ENCODE results near the gene CYB561. TPM values are rescaled to one million over a fixed set of nuclear protein-coding genes. Genes with fewer than 3 reads are reported as not detected.
"Not testable (repeated sequence)": the region's sequence is repeated elsewhere in the genome, so short reads cannot be mapped to it uniquely, and the experiment has no call there.

CYB561 gene
- total RNA-seq, 1 donor from 2014 or later, result 24.5 TPM

GRCh38 chr17:63474174-63474573 lies 28.1 kb upstream of the CYB561 start:
- TF ChIP-seq CTCF (IDR thresholded peaks at IDR 0.05; ENCODE audit: insufficient read depth, low read length, severe bottlenecking), result no peak
- Histone ChIP-seq H3K27me3 (ENCODE audit: control insufficient read depth, insufficient read depth, low read length) (peaks cover 1% of the 10 kb centered on the region), H3K36me3 (ENCODE audit: control insufficient read depth, insufficient read depth, low read length) (no peaks in the 10 kb centered on the region), H3K4me3 (ENCODE audit: low read depth, low read length) (no peak overlapping the region)
- DNase-seq (ENCODE audit: low read depth) (no peak), FAIRE-seq (no peak)

DNA sequence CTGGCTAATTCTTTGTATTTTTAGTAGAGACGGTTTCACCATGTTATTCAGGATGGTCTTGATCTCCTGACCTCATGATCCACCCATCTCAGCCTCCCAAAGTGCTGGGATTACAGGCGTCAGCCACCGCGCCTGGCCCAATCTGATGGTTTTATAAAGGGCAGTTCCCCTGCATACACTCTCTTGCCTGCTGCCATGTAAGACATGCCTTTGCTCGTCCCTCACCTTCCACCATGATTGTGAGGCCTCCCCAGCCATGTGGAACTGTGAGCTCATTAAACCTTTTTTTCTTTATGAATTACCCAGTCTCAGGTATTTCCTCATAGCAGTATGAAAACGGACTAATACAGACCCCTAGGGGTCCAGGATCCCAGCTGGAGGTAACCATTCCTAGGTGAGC lies 22.0 kb upstream of the CYB561 start:
- H3K27me3 ChIP-seq (ENCODE audit: control insufficient read depth, insufficient read depth, low read length); DNase-seq (ENCODE audit: low read depth); H3K4me3 ChIP-seq (ENCODE audit: low read depth, low read length); H3K36me3 ChIP-seq (ENCODE audit: control insufficient read depth, insufficient read depth, low read length); FAIRE-seq: not testable (repeated sequence)

DNA sequence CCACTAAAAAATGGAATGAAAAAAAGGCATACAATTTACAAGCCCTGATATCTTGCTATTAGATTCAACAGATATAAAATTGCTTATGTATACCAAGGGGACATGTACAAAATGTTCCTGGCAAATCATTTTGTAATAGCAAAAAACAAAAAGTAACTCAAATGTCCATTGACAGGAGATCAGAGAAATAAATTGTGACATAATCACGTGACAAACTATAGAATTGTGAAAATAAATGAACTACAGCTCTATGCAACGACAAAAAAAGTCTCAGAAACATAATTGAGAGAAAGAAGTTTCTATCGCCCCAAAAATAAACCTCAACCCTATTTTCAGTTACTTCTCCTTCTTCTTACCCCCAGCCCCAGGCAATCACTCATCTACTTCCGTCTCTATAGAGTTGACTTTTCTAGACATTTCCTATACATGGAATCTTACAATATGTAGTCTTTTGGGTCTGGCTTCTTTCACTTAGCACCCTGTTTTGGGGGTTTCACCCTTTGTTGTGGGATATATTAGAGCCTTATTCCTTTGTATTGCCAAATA lies 18.7 kb upstream of the CYB561 start:
- H3K36me3 ChIP-seq (ENCODE audit: control insufficient read depth, insufficient read depth, low read length), result no peaks in the 10 kb centered on the region
- H3K4me3 ChIP-seq (ENCODE audit: low read depth, low read length), result no peak overlapping the region
- H3K27me3 ChIP-seq (ENCODE audit: control insufficient read depth, insufficient read depth, low read length), result peaks cover 1% of the 10 kb centered on the region
- FAIRE-seq (no peak), DNase-seq (ENCODE audit: low read depth) (no peak)
- no peak for TF ChIP-seq CTCF (IDR thresholded peaks at IDR 0.05; ENCODE audit: insufficient read depth, low read length, severe bottlenecking)

- FAIRE-seq (no peak), DNase-seq (ENCODE audit: low read depth) (no peak)
- Histone ChIP-seq H3K27me3 (ENCODE audit: control insufficient read depth, insufficient read depth, low read length) (peaks cover 1% of the 10 kb centered on the region), H3K4me3 (ENCODE audit: low read depth, low read length) (no peak overlapping the region), H3K36me3 (ENCODE audit: control insufficient read depth, insufficient read depth, low read length) (no peaks in the 10 kb centered on the region)
- no peak for TF ChIP-seq CTCF (IDR thresholded peaks at IDR 0.05; ENCODE audit: insufficient read depth, low read length, severe bottlenecking)
Measured at GRCh38 chr17:63463771-63464170, 17.7 kb upstream of the CYB561 start.

- no peak for DNase-seq (ENCODE audit: low read depth)
- peaks cover 1% of the 10 kb centered on the region for H3K27me3 ChIP-seq (ENCODE audit: control insufficient read depth, insufficient read depth, low read length)
- no peak for TF ChIP-seq CTCF (IDR thresholded peaks at IDR 0.05; ENCODE audit: insufficient read depth, low read length, severe bottlenecking)
- H3K4me3 ChIP-seq (ENCODE audit: low read depth, low read length), result no peak overlapping the region
- H3K36me3 ChIP-seq (ENCODE audit: control insufficient read depth, insufficient read depth, low read length), result no peaks in the 10 kb centered on the region
- no peak for FAIRE-seq
Measured at GRCh38 chr17:63460018-63460417, 13.9 kb upstream of the CYB561 start.

GRCh38 chr17:63458478-63458877 lies 12.4 kb upstream of the CYB561 start:
- FAIRE-seq (no peak), DNase-seq (ENCODE audit: low read depth) (no peak)
- Histone ChIP-seq H3K4me3 (ENCODE audit: low read depth, low read length) (no peak overlapping the region), H3K27me3 (ENCODE audit: control insufficient read depth, insufficient read depth, low read length) (peaks cover 2% of the 10 kb centered on the region), H3K36me3 (ENCODE audit: control insufficient read depth, insufficient read depth, low read length) (no peaks in the 10 kb centered on the region)
- TF ChIP-seq CTCF (IDR thresholded peaks at IDR 0.05; ENCODE audit: insufficient read depth, low read length, severe bottlenecking), result no peak

Measured in bronchial epithelial cell (primary cell).